Activated CD4-positive, alpha-beta T cell treated with anti-CD3 and anti-CD28 coated beads, Interleukin-2, Interleukin-4, amounts not matched to agents 100 ng/mL and 50 ng/mL, durations not matched to agents 16 hours and 8 hours (primary cell): ENCODE measurements around the gene ATP8B1.

ENCODE experiments used
- DNase-seq: peaks from one replicate; pipeline ENCODE4 v3.0.0-alpha.2; 2020; ENCODE audit warnings: low spot score

The ATP8B1 gene

DNA sequence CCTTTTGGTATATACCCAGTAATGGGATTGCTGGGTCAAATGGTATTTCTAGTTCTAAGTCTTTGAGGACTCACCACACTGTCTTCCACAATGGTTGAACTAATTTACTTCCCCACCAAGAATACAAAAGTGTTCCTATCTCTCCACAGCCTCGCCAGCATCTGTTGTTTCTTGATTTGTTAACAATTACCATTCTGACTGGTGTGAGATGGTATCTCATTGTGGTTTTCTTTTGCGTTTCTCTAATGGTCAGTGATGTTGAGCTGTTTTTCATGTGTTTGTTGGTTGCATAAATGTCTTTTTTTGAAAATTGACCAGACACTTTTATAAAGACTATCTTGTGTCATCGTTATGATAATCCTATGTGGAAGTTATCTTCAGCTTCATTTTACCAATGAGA, 16.0 kb upstream of the ATP8B1 start:
- DNase-seq: no peak

GRCh38 chr18:57816208-57816954, 13.3 kb upstream of the ATP8B1 start:
- no peak for DNase-seq

GRCh38 chr18:57814555-57814954, 11.4 kb upstream of the ATP8B1 start:
- no peak for DNase-seq

DNA sequence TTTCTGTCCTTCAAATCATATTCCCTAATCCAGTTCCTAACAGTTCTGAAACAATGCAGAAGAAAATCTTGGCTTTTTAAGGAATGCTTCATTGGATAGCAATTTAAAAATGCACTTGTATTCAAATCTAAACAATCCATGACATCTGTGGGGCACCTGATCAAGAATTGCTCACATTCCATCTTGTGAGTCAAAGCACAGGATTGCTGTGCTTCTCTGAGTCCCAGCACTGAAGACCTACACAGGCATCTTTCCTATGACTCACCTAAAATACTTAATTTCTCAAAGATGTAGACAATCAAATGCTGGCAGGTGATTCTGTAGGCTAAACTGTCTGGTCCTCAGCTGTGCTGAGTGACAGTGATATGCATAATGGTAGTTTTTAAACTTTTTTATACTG, 10.1 kb upstream of the ATP8B1 start:
- no peak for DNase-seq

GRCh38 chr18:57812126-57812477, 9.0 kb upstream of the ATP8B1 start:
- DNase-seq: no peak

- DNase-seq: no peak
Measured at GRCh38 chr18:57811477-57812125, 8.5 kb upstream of the ATP8B1 start.

- no peak for DNase-seq
Measured at GRCh38 chr18:57809190-57809589, 6.1 kb upstream of the ATP8B1 start.

DNA sequence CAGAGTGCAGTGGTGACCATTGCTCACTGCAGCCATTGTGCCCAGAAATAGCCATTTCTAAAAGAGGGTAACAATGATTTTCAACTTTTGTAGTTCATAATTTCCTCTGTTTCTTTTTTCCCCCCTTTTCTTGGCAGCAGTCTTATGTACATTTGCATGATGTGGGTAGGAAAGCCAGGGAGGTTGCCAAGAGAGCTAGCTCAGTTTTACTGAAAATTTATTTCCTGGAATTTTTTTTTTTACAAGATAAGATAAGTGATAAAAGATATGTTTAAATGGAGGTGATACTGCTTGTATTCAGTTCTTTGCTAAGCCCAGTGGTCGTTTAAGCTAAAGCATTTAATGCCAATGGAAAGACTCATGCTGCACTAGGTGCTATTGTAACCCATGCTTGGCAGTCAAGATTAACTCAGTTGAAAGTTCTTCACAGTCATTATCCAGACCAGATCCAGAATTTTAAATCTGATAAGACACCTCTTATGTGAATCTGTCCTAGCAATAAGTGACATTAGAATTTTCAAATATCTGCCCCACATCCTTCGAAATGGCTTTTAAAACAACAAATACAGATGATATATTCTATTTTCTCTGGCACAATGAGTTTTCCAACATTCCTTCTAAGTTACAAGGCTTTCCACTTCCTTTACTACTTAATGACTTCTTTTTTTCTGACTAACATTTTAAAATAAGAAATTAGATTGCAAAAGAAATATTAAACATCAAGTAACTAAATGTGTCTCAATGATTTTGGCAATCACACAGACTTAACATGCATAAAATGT, 4.4 kb upstream of the ATP8B1 start:
- no peak for DNase-seq

- no peak for DNase-seq
Measured at GRCh38 chr18:57806978-57807285, 3.8 kb upstream of the ATP8B1 start.

DNA sequence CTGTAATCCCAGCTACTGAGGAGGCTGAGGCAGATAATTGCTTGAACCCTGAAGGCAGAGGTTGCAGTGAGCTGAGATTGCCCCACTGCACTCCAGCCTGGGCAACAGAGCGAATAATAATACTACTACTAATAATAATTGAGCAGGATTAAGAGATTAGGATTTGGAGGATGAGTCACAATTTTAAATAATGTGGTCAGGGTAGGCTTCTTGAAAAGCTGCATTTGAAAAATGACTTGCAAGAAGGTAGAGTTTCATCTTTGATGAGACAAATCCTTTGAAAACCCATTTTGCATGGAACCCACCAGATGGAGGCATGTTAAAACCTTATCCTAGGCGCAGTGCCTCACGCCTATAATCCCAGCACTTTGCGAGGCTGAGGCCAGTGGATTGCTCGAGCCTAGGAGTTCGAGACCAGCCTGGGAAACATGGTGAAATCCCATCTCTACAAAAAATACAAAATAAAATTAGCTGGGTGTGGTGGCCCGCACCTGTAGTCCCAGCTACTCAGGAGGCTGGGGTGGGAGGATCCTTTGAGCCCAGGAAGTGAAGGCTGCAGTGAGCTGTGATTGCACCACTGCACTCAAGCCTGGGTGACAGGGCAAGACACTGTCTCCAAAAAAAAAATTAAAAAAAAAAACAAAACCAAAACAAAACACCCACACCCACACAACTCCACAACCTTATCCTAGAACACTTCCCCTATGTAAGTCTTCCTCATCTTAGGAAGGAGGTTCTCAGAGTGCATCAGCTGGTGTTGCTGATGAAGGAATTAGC, 3.3 kb upstream of the ATP8B1 start:
- no peak for DNase-seq

- no peak for DNase-seq
Measured at GRCh38 chr18:57805117-57805516, 2.0 kb upstream of the ATP8B1 start.

- DNase-seq: no peak
Measured at GRCh38 chr18:57804557-57804956, 1.4 kb upstream of the ATP8B1 start.

GRCh38 chr18:57802213-57803102, 657 bp downstream of the ATP8B1 start:
- DNase-seq: no peak

- no peak for DNase-seq
Measured at GRCh38 chr18:57801761-57802212, 1.3 kb downstream of the ATP8B1 start.

DNA sequence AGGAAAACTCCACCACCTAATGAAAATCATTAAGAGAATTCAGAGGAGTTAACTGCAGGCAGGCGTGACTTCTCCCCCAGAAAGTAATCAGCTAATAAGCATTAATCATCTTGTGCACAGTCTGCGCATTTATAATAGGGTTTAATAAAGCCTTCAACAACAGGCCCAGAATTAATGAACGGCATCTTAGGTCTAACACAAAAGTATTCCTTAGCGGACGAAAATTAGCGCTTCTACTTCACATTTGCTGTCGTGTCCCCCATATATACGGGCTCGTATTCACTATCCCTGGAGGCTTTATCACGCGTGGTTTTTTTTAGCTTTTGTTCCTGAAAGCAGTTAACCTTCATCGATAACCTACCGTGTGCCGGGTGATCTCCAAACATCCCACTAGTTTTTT, 1.8 kb downstream of the ATP8B1 start:
- DNase-seq: no peak

DNA sequence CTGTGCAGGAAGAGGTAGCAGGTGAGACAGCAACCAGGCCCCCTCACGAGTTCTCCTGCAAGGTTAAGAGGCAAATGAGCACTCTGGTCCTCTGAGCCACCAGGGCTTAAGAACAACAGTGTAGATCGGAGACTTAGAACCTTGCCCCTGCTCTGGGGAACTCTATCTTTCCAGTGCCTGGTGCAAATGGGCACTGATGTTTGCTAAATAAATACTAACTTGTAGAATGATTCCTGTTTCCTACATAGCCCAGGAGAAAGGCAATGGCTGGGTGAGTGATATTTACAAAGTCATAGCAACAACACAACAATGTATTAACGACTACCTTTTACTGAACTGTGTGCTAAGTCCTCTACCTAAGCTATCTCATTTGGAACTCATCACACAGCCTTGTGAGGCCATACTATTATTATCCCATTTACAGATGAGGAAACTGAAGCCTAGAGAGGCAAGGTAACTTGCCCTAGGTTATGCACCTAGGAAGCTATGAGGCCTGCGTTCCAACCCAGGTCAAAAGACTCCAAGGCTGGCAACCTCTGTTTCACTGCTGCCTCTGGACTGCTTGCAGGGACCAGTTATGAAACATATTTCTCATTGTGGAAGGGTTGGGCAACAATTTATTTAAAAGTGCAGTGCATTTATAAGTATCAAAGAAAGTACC, 4.3 kb downstream of the ATP8B1 start:
- DNase-seq: no peak

GRCh38 chr18:57797209-57797651, 5.9 kb downstream of the ATP8B1 start:
- DNase-seq: no peak

DNA sequence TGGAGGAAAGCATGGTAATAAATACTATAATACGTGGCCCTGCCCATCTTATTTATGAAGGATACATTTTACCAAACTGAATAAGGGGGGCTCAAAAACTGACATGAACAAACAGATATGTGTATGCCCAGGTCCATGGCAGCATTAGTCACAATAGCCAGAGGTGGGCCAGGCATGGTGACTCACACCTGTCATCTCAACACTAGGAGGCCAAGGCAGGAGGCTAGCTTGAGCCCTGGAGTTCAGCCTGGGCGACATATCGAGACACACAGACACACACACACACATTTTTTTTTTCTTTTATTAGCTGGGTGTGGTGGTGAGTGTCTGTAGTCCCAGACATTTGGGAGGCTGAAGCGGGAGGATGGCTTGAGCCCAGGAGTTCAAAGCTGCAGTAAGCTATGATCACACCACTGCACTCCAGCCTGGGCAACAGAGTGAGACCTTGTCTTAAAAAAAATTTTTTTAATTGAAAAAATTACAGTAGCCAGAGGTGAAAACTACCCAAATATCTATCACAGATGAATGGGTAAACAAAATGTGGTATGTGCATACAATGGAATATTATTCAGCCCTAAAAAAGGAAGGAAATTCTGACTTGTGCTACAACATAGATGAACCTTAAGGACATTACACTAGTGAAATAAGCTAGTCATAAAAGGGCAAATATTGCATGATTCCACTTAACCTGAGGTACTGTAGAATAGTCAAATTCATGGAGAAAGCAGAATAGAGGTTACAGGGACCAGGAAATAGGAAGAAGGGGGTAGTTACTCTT, 8.0 kb downstream of the ATP8B1 start:
- no peak for DNase-seq

- DNase-seq: no peak
Measured at GRCh38 chr18:57793302-57793986, 9.7 kb downstream of the ATP8B1 start.
